Activated CD4-positive, alpha-beta T cell treated with anti-CD3 and anti-CD28 coated beads, Interleukin-2, amount 50 U/mL, for 1 hour (primary cell): Measurements from ENCODE around the gene VWA8.

Experiments used
- DNase-seq: peaks from one replicate; pipeline ENCODE4 v3.0.0-alpha.2; 2020

Gene VWA8

GRCh38 chr13:41608839-41609177 is 352.1 kb downstream of the VWA8 start:
- no peak for DNase-seq

- DNase-seq, result no peak
Observed at GRCh38 chr13:41608111-41608838, 352.6 kb downstream of the VWA8 start.

- no peak for DNase-seq
Observed at GRCh38 chr13:41606646-41607045, 354.3 kb downstream of the VWA8 start.

GRCh38 chr13:41605319-41606285 is 355.3 kb downstream of the VWA8 start:
- no peak for DNase-seq

- no peak for DNase-seq
Observed at GRCh38 chr13:41603917-41604316, 357.0 kb downstream of the VWA8 start.

- DNase-seq, result no peak
Observed at GRCh38 chr13:41601718-41602445, 359.0 kb downstream of the VWA8 start.

GRCh38 chr13:41599619-41600018 is 361.3 kb downstream of the VWA8 start:
- DNase-seq, result no peak

- no peak for DNase-seq
Observed at GRCh38 chr13:41597348-41598041, 363.4 kb downstream of the VWA8 start.

GRCh38 chr13:41596190-41596589 is 364.7 kb downstream of the VWA8 start:
- no peak for DNase-seq

- DNase-seq, result no peak
Observed at GRCh38 chr13:41595298-41595697, 365.6 kb downstream of the VWA8 start.

- DNase-seq, result no peak
Observed at GRCh38 chr13:41590643-41591042, 370.3 kb downstream of the VWA8 start.

GRCh38 chr13:41590122-41590521 is 370.8 kb downstream of the VWA8 start:
- no peak for DNase-seq

GRCh38 chr13:41589434-41589833 is 371.5 kb downstream of the VWA8 start:
- no peak for DNase-seq

- no peak for DNase-seq
Observed at GRCh38 chr13:41588899-41589298, 372.0 kb downstream of the VWA8 start.

GRCh38 chr13:41588448-41588847 is 372.5 kb downstream of the VWA8 start:
- no peak for DNase-seq

GRCh38 chr13:41587490-41587889 is 373.4 kb downstream of the VWA8 start:
- peak; percentile 16 for DNase-seq

GRCh38 chr13:41586216-41586615 is 374.7 kb downstream of the VWA8 start:
- DNase-seq, result no peak

GRCh38 chr13:41582027-41582463 is 378.9 kb downstream of the VWA8 start:
- no peak for DNase-seq

- DNase-seq, result no peak
Observed at GRCh38 chr13:41580345-41580744, 380.6 kb downstream of the VWA8 start.

GRCh38 chr13:41579881-41580280 is 381.0 kb downstream of the VWA8 start:
- no peak for DNase-seq

- no peak for DNase-seq
Observed at GRCh38 chr13:41579168-41579567, 381.7 kb downstream of the VWA8 start.

- no peak for DNase-seq
Observed at GRCh38 chr13:41578371-41578770, 382.5 kb downstream of the VWA8 start.

- DNase-seq, result no peak
Observed at GRCh38 chr13:41577436-41577835, 383.5 kb downstream of the VWA8 start.
